ENCODE results near the gene PIEZO1.

PIEZO1 gene

DNA sequence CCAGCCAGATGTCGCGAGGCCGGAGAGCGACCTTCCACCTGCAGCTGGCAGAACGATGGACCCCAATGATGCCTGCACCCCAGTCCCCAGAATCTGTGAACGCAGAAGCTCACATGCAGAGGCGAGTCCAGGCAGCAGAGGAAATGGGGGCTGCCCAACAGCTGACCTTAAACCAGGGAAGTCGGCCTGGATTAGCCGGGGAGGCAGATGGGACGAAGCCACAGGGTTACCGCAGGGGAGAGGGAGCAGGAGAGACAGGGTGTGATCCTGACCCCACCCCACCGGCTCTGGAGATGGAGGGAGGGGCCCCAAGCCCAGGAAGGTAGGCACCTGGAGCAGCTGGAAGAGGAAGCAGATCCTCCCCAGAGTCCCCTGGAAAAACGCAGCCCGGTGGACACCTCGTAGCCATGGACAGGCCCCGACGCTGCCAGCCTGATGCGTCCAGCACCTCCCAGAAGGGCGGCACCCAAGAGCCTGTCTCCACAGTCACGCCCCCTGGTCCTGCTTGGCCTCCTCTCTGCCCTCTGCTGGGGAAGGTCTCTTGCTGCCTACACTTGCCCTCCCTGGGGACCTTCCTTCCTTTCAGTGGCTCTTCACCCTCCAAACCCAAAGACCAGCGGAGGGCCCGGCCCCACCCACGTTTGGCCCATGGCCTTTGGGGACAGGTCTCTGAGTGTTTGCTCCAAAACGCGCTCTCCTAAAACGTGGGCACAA lies 37.3 kb downstream of the PIEZO1 start:
- peak; percentile 74 for DNase-seq

DNA sequence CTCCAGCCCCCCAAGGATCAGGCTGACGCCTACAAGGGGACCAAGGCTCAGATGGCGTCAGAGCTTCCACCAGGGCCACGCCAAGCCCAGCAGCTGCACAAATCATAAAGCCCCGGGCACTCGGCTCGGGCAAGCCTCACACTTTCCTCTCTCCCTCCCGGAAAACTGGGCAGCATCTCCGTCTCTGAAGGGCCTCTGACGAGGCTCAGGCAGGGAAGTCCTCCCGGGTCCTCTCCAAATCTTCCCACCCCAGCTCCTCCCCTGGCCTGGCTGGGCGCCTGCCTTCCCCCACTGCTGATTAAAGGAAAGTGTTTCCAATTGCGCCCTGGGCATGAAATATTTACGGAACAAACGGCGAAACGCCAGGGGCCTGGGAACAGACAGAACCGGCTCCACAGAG lies 38.5 kb downstream of the PIEZO1 start:
- no peak for DNase-seq

DNA sequence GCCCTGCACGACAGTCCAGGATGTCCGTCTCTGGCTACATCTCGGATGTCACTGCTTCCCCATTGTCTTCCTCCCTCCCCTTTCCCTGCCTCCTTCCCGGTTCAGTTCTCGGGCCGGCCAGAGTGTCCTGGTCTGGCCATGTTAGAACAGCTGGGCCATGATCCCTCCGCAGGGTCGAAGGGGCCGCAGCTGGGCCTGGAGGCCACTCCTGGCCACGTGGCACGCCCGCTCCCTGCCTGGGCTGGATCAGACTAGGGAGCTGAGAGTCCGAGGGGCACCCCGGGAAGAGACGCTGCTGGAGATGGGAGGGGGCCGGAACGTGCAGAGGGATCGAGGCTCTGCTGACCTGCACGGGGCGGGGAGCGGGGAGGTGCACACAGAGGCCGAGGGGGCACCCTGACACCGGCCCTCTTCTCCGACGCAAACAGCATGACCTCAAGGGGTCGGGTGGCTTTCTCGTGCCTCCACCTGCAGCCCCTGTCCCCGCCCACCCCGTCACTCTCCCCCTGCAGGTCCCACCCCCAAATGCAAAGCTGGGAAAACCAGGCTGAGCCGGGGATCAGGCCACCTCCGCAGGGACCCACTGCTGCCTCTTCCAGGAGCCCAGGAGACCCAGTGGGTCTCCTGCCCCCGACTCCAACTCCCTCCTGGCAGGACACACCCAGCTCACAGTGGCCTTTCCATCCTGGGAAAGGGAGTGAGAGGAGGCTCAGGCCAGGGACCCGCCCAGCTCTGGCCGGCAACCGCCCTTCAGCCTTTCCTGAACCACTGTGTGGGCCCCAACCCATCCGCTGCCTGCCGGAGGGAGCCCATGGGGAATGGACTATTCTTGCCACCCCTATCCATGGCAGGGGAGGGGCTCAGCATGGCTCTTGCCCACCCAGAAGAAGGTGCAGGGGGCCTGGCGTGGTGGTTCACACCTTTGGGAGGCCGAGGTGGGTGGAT lies 40.2 kb downstream of the PIEZO1 start:
- DNase-seq: no peak

GRCh38 chr16:88743693-88744576 lies 41.1 kb downstream of the PIEZO1 start:
- DNase-seq: peak; percentile 81

GRCh38 chr16:88742896-88743605 lies 42.0 kb downstream of the PIEZO1 start:
- peak; percentile 33 for DNase-seq

DNA sequence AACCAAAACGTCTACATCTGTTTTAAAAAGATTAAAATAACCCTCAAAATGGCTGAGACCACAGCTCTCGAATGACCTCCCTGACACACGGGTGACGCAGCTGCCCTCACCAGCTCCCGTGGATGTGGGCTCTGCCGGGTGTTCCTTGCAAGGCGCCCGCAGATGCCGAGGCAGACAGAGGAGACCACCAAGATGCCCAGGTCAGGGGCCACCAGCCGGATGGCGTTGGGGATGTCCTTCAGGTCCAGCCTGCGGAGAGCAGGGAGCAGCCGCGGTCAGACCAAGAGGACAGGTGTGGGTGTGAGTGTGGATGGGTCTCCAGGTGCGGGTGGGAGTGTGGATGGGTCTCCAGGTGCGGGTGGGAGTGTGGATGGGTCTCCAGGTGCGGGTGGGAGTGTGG lies 43.7 kb downstream of the PIEZO1 start:
- no peak for DNase-seq

DNA sequence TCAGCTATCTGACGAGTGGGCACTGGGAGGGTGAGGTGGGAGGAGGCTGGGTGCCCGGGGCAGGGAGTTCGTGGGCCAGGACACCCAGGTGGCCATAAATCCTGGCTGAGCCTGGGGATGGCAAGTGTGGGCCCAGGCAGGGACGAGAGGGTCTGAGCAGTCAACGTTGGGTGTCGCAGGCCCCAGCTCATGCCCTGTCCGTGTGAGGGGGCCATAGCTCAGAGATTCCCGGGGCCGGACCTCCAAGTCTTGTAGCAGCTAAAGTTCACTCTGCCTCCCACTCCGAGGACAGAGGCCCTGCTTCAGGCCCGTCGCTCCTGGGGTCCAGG lies 44.3 kb downstream of the PIEZO1 start:
- no peak for DNase-seq

- no peak for DNase-seq
Observed at GRCh38 chr16:88739977-88740726, 44.9 kb downstream of the PIEZO1 start.

GRCh38 chr16:88739139-88739976 lies 45.7 kb downstream of the PIEZO1 start:
- DNase-seq: no peak

DNA sequence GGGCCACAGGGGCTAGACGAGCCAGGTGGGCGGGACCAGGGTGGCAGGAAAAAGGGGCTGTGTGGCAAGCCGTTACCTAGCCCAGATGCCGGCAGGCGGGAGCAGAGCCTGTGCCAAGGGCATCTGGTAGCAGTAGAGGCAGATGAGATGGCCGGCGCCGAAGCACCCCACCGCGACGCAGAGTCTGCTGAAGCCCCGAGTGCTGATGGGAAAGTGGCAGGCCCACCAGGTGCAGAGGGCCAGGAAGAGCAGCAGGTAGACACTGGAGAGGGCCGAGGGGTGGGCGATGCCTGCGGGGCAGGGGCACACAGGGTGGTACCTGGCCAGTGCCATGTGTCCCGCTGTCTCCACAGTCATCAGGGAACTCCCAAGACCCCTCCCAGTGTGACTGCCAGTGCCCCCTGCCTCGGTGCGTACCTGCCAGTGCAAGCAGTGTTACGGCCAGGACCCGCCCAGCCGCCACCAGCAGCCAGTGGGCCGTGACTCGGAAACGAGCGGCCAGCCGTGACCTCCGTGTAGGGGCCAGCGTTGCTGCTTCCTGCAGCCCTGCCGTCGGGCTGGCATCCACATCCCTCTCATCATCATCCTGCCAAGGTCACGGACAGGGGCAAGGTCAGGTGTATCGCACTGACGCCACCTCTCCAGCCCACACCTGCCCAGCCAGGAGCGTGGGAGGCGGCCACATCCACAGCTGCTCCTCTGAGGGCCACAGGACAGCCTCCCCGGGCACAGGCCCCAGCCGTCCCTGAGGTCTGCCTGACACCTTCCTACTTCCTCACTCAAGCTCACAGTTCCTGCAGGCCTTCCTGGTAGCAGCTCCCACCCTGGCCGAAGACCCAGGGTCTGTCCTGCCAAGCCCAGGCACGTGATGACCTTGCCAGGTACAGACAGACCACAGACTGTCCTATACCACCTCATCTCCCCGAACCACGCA lies 46.6 kb downstream of the PIEZO1 start:
- peak; percentile 29 for DNase-seq

- DNase-seq: peak; percentile 91
Observed at GRCh38 chr16:88737298-88738150, 47.5 kb downstream of the PIEZO1 start.

- DNase-seq: no peak
Observed at GRCh38 chr16:88736496-88736895, 48.5 kb downstream of the PIEZO1 start.

DNA sequence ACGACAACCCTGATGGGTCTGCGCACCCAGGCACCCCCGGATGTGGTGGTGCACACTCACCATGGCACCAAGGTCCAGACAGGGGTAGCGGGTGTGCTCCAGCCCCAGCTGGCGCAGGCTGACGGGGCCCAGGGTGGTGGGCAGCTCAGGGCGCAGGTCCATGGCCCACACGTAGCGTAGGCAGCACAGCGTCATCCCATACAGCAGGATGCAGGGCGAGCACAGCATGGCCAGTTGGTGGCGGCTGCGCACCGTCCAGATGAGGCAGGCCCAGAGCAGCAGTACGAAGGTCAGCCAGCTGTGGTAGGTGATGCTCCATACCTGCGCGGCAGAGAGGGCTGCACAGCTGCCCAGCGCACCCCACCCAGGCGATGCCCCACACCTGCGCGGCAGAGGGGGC lies 48.9 kb downstream of the PIEZO1 start:
- DNase-seq: no peak

DNA sequence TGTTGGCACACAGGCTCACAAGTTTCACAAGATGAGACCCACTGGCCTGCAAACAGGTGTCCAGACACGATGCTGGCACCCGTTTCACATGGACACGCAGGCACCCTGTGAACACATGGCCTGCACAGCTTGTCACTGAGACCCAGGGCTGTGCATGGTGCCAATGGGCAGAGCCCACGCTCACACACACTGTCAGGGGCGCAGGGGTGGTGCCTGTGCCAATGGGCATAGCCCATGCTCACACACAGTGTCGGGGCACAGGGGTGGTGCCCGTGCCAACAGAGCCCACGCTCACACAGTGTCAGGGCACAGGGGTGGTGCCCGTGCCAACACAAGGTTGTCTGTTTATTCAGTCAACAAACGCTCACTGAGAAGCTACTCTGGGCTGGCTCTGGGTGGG lies 49.4 kb downstream of the PIEZO1 start:
- no peak for DNase-seq

GRCh38 chr16:88735121-88735520 lies 49.9 kb downstream of the PIEZO1 start:
- DNase-seq: no peak

DNA sequence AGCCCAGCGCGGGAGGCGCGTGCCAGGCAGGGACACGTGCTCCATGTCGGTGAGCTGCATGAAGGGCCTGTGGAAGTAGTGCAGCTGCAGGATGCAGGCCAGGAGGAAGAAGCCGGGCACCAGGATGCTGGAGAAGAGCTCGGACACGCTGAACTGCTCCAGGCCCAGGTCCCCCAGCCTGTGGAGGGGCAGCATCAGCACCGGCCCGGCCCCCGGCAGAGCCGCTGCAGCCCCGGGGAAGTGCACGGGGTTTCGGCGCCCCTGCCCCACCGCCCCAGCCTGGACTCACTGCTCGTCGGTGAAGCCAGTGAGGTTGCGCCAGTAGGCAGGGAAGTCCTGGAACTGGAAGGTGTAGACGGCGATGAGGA lies 50.7 kb downstream of the PIEZO1 start:
- DNase-seq: peak; percentile 24

DNA sequence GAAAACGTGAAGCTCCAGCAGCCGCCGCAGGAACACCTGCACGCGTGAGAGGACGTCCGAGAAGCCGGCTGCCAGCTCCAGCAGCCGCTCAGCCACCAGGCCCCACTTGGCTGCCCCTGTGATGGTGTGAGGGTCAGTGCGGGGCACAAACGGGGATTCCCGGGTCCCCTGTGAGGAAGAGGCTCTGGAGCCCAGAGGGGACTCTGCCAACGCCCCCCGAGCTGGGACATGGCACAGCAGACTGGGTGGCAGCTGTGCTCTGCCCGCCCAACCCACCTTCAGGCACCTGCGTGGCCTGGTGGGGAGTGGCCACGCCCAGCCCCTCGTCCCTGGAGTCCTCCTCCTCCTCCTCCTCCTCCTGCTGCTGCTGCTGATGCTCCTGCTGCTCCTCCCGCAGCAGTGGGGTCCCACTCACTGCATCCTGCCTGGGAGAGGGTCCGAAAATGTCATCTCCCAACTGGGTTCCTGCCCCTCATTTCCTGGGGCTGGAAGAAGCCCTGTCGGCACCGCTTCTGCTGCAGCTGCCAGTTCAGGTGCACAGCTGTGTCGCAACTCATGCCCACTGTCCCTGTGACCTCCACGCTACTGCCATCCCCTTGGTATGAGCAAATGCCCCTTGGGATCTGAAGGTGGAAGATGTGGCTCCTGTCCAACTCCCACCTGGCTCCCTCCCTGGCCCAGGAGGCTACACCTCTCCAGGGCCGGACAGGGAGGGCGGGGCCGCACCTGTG lies 51.2 kb downstream of the PIEZO1 start:
- no peak for DNase-seq

DNA sequence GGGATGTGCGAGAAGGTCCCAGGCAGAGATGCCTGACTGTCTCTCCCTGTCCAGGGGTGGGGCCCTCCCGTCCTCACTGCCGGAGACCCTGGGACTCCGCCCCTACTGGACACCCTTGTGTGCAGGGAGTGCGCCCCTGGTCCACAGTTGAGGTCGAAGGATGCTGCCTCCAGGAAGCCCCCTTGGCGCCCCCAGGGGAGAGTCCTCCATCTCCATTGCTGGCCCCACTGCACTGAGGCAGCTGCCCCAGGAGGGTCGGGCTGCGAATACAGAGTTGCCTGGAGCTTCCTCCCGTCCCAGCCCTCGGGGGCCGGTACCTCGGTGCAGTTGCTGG lies 52.1 kb downstream of the PIEZO1 start:
- no peak for DNase-seq
